ENCODE measurements around the gene MRPL51. TPM values are rescaled to one million over a fixed set of nuclear protein-coding genes. Genes with fewer than 3 reads are reported as not detected.
"Not testable (repeated sequence)": the region's sequence is repeated elsewhere in the genome, so short reads cannot be mapped to it uniquely, and the experiment has no call there.

The MRPL51 gene
- total and polyA plus RNA-seq, 2 donors (not counting 3 experiments of a cell fraction or from before 2014, with no cell fraction given) = 147 to 273 TPM

DNA sequence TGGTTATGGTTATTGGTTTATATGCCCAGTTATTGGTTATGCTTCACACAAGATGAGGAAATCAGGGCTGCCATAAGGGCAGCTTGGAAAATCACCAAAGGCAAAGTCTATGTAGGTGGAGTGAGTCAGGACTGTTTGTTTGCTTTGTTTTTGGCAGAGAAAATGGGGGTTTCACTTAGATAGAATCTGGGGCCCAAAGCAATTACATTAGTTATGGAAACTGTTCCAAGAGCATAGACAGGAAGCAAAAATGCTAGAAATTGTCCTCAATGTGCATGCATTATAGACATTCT is 24.8 kb downstream of the MRPL51 start:
- TF ChIP-seq POLR2A (IDR thresholded peaks at IDR 0.05; ENCODE audit: low read depth, low read length) = no peak
- no peak for TF ChIP-seq POLR2AphosphoS5 (IDR thresholded peaks at IDR 0.05; ENCODE audit: insufficient read depth, low read depth, low read length)
- TF ChIP-seq, protein P1, sequence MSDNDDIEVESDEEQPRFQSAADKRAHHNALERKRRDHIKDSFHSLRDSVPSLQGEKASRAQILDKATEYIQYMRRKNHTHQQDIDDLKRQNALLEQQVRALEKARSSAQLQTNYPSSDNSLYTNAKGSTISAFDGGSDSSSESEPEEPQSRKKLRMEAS (IDR thresholded peaks at IDR 0.05; ENCODE audit: insufficient read depth, insufficient read length) = no peak
- no peak for TF ChIP-seq MYC (IDR thresholded peaks at IDR 0.05; ENCODE audit: low read depth, low read length)
- no peak for TF ChIP-seq CTCF (IDR thresholded peaks at IDR 0.05; ENCODE audit: extremely low read depth in 1 of 2, insufficient read depth in 1 of 2, low read depth in 1 of 2, low read length in 2 of 2)
- TF ChIP-seq EZH2 (IDR thresholded peaks at IDR 0.05; ENCODE audit: borderline replicate concordance, low read depth, low read length, severe bottlenecking) = no peak
- no peak for TF ChIP-seq GATA2 (IDR thresholded peaks at IDR 0.05; ENCODE audit: insufficient read depth, insufficient read length, low read depth, low read length)
- no peak for TF ChIP-seq JUN (IDR thresholded peaks at IDR 0.05; ENCODE audit: borderline replicate concordance, insufficient read depth, insufficient read length, low read depth)
- TF ChIP-seq FOS (IDR thresholded peaks at IDR 0.05; ENCODE audit: borderline replicate concordance, insufficient read depth, low read length) = no peak
- CTCF ChIA-PET = interaction anchor here (5.2 kb wide), 1 partner anchor 70 kb away, joined by 33 read pairs; no protein-coding TSS in a partner anchor
- FAIRE-seq = peak; percentile 21

GRCh38 chr12:6467571-6468282 is 25.3 kb downstream of the MRPL51 start:
- not testable (repeated sequence) for BruUV-seq (replicated peaks)

More for the DNA sequence above, 24.8 kb downstream of the MRPL51 start:
- Histone ChIP-seq H4K20me1 (replicated peaks; ENCODE audit: control insufficient read depth, extremely low read depth, insufficient read depth, low read length) (no peaks in the 10 kb centered on the region), H3K4me1 (ENCODE audit: control insufficient read depth, extremely low read depth, insufficient read depth, low read length) (peaks cover 19% of the 10 kb centered on the region), H3K79me2 (ENCODE audit: control insufficient read depth, insufficient read depth, low read length) (peaks cover 2% of the 10 kb centered on the region), H3K27me3 (ENCODE audit: control insufficient read depth in 2 of 2, insufficient read depth in 2 of 2, low read length in 2 of 2) (no peaks in the 10 kb centered on the region), H2AFZ (ENCODE audit: low read depth, low read length) (no peak overlapping the region), H3K9ac (replicated peaks; ENCODE audit: extremely low read depth, insufficient read depth, low read length) (no peak overlapping the region), H3K4me3 (replicated peaks in 1 of 3; ENCODE audit: insufficient read depth in 1 of 3, low read depth in 1 of 3, low read length in 3 of 3) (no peak overlapping the region), H3K36me3 (ENCODE audit: control insufficient read depth in 2 of 2, extremely low read depth in 1 of 2, insufficient read depth in 2 of 2, low read length in 2 of 2) (peaks cover 0 to 7% of the 10 kb centered on the region in 2 experiments), H3K9me1 (replicated peaks; ENCODE audit: control insufficient read depth, extremely low read depth, insufficient read depth, low read length) (no peaks in the 10 kb centered on the region), H3K4me2 (ENCODE audit: insufficient read depth, low read length) (no peak overlapping the region), H3K27ac (ENCODE audit: insufficient read depth, low read depth, low read length) (no peak overlapping the region), H3K9me3 (replicated peaks; ENCODE audit: control insufficient read depth, insufficient read depth, low read length) (no peaks in the 10 kb centered on the region)
- intact Hi-C loops (cut with micrococcal nuclease) (loop anchor here (5.0 kb wide), 1 partner anchor 131 kb away; no protein-coding TSS in a partner anchor), dilution Hi-C loops (cut with MboI; ENCODE audit: extremely low pct_ligation_motif_present, low sequenced_read_pairs) (no loop called here)
- BruUV-seq (replicated peaks) = no TSS peak
- no peak for DNase-seq (ENCODE audit: low read depth, low spot score)
- POLR2A ChIA-PET = interaction anchor here (0.7 kb wide), 1 partner anchor 377 kb away, joined by 3 read pairs; no protein-coding TSS in a partner anchor

More at GRCh38 chr12:6467571-6468282, 25.3 kb downstream of the MRPL51 start:
- H3K36me3 ChIP-seq (ENCODE audit: control insufficient read depth in 2 of 2, extremely low read depth in 1 of 2, insufficient read depth in 2 of 2, low read length in 2 of 2); FAIRE-seq; dilution Hi-C loops (cut with MboI; ENCODE audit: extremely low pct_ligation_motif_present, low sequenced_read_pairs); H3K79me2 ChIP-seq (ENCODE audit: control insufficient read depth, insufficient read depth, low read length); H4K20me1 ChIP-seq (replicated peaks; ENCODE audit: control insufficient read depth, extremely low read depth, insufficient read depth, low read length); H3K4me2 ChIP-seq (ENCODE audit: insufficient read depth, low read length); DNase-seq (ENCODE audit: low read depth, low spot score); H2AFZ ChIP-seq (ENCODE audit: low read depth, low read length); H3K27me3 ChIP-seq (ENCODE audit: control insufficient read depth in 2 of 2, insufficient read depth in 2 of 2, low read length in 2 of 2); H3K9me3 ChIP-seq (replicated peaks; ENCODE audit: control insufficient read depth, insufficient read depth, low read length); H3K4me3 ChIP-seq (replicated peaks in 1 of 3; ENCODE audit: insufficient read depth in 1 of 3, low read depth in 1 of 3, low read length in 3 of 3); H3K9ac ChIP-seq (replicated peaks; ENCODE audit: extremely low read depth, insufficient read depth, low read length); H3K27ac ChIP-seq (ENCODE audit: insufficient read depth, low read depth, low read length); H3K9me1 ChIP-seq (replicated peaks; ENCODE audit: control insufficient read depth, extremely low read depth, insufficient read depth, low read length): not testable (repeated sequence)
- POLR2A ChIA-PET = interaction anchor here (0.7 kb wide), 1 partner anchor 377 kb away, joined by 3 read pairs; no protein-coding TSS in a partner anchor
- peaks cover 23% of the 10 kb centered on the region for H3K4me1 ChIP-seq (ENCODE audit: control insufficient read depth, extremely low read depth, insufficient read depth, low read length)
- CTCF ChIA-PET = interaction anchor here (5.2 kb wide), 1 partner anchor 71 kb away, joined by 33 read pairs; no protein-coding TSS in a partner anchor
- intact Hi-C loops (cut with micrococcal nuclease) = loop anchor here (5.0 kb wide), 1 partner anchor 130 kb away; no protein-coding TSS in a partner anchor

All from endothelial cell of umbilical vein (primary cell).